Immature natural killer cell (primary cell): ENCODE results near the gene YWHAG. TPM values are rescaled to one million over a fixed set of nuclear protein-coding genes. Genes with fewer than 3 reads are reported as not detected.
"Not testable (repeated sequence)": the region's sequence is repeated elsewhere in the genome, so short reads cannot be mapped to it uniquely, and the experiment has no call there.

Source experiments
- DNase-seq, 3 donors: peaks; one replicate each; pipeline ENCODE4 v3.0.0; 2022; ENCODE audit warnings: mixed read lengths in 1 of 3
- H3K27ac Mint-ChIP-seq, 6 donors: one replicate each; pipeline ENCODE4 v1.8.0; 2020; ENCODE audit warnings: mixed read lengths in 6 of 6, mild to moderate bottlenecking in 5 of 6, inconsistent platforms in 4 of 6, moderate library complexity in 3 of 6
- H3K27me3 Mint-ChIP-seq, 3 donors: one replicate each; pipeline ENCODE4 v1.8.0; 2020 to 2021; ENCODE audit warnings: low read depth in 3 of 3, mild to moderate bottlenecking in 3 of 3, mixed read lengths in 3 of 3, moderate library complexity in 3 of 3, inconsistent platforms in 1 of 3
- H3K36me3 Mint-ChIP-seq, 3 donors: one replicate each; pipeline ENCODE4 v1.8.0; 2020; ENCODE audit warnings: mixed read lengths in 3 of 3, inconsistent platforms in 2 of 3, mild to moderate bottlenecking in 2 of 3
- H3K4me1 Mint-ChIP-seq, 2 donors: one replicate each; pipeline ENCODE4 v1.8.0; 2020; ENCODE audit warnings: inconsistent platforms in 2 of 2, mild to moderate bottlenecking in 2 of 2, mixed read lengths in 2 of 2, moderate library complexity in 1 of 2
- H3K4me3 Mint-ChIP-seq, 5 donors: one replicate each; pipeline ENCODE4 v1.8.0; 2020; ENCODE audit warnings: mild to moderate bottlenecking in 5 of 5, mixed read lengths in 5 of 5, inconsistent platforms in 3 of 5, moderate library complexity in 3 of 5
- H3K9me3 Mint-ChIP-seq, 6 donors: one replicate each; pipeline ENCODE4 v1.8.0; 2020; ENCODE audit warnings: mild to moderate bottlenecking in 6 of 6, mixed read lengths in 6 of 6, inconsistent platforms in 4 of 6, moderate library complexity in 3 of 6
- polyA plus RNA-seq, 3 donors: library from polyadenylated mRNA; unstranded; fragments of 300-500 nt; fragmentation: Illumina TruSeq; gene quantifications; one replicate each; pipeline ENCODE4 v1.2.3, GENCODE V29; 2021

The YWHAG gene
- polyA plus RNA-seq, 3 donors from 2014 or later, result 1.1 to 3.2 (median 1.4) TPM

DNA sequence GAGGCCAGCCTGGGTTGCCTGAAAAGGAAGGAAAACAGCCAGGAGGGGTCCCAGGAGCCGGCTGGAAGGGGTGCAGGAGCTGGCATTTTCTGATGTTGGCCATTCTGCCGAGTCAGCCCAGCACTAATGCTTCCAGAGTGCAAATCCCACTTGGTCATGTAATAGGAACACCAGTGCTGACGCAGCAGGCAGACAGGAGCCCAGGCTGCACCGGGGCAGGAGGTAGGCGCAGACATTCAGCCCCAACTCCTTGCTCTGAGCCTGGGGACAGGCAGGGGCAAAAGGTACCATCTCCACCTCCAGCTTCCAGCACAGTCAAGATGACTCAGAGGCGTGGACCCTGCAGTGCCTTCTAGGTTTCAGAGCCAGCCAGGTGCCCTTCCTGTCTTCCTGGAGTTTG lies 10.2 kb upstream of the YWHAG start:
- no peak for DNase-seq
- H3K4me3 Mint-ChIP-seq, result no peak overlapping the region
- H3K36me3 Mint-ChIP-seq, result no peaks in the 10 kb centered on the region
- H3K4me1 Mint-ChIP-seq, result peaks cover 0 to 1% of the 10 kb centered on the region in 2 donors
- peaks cover 0 to 18% (median 6%) of the 10 kb centered on the region in 3 donors for H3K27me3 Mint-ChIP-seq
- H3K27ac Mint-ChIP-seq, result no peak overlapping the region
- H3K9me3 Mint-ChIP-seq, result no peaks in the 10 kb centered on the region

DNA sequence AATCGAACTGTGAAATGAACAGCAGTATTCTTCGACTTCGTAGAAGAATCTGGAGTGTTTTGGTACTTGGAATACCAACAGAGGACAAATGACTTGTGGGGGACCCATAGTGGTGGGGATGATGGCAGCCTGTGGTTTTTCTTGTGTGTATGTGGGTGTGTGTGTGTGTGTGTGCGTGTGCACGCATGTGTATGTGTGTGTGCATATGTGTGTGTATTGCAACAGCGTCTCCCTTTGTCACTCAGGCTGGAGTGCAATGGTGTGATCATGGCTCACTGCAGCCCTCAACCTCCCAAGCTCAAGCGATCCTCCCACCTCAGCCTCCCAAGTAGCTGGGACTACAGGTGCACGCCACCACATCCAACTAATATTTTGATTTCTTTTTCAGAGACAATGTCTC lies 9.4 kb upstream of the YWHAG start:
- H3K9me3 Mint-ChIP-seq, result no peaks in the 10 kb centered on the region
- H3K4me3 Mint-ChIP-seq, result no peak overlapping the region
- H3K27ac Mint-ChIP-seq, result peak overlapping the region in 1 of 6 donors; percentile 33
- peaks cover 0 to 1% of the 10 kb centered on the region in 2 donors for H3K4me1 Mint-ChIP-seq
- peaks cover 0 to 18% (median 3%) of the 10 kb centered on the region in 3 donors for H3K27me3 Mint-ChIP-seq
- no peaks in the 10 kb centered on the region for H3K36me3 Mint-ChIP-seq
- DNase-seq, result no peak

DNA sequence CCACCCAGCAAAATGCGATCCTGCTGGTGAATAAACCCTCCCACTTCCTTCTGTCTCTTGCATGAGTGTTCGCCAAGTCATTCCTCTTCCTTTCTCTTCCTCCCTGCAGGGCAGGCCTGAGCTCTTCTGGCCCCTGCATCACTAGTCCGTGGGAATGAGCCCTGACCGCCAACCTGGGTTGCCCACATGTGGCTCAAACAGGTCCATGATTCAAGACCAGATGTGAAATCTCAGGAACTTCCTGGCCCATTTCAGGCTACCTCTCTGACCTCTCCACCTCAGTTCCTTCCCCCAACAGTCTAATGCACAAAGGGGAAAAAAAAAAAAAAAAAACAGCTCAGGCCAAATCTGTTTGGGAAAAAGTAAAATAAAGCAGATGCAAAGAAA lies 5.4 kb upstream of the YWHAG start:
- H3K4me3 Mint-ChIP-seq, result no peak overlapping the region
- H3K27me3 Mint-ChIP-seq, result peaks cover 2 to 9% (median 2%) of the 10 kb centered on the region in 3 donors
- H3K9me3 Mint-ChIP-seq, result no peaks in the 10 kb centered on the region
- H3K36me3 Mint-ChIP-seq, result no peaks in the 10 kb centered on the region
- no peak for DNase-seq
- H3K27ac Mint-ChIP-seq, result no peak overlapping the region
- H3K4me1 Mint-ChIP-seq, result peaks cover 0 to 4% of the 10 kb centered on the region in 2 donors

DNA sequence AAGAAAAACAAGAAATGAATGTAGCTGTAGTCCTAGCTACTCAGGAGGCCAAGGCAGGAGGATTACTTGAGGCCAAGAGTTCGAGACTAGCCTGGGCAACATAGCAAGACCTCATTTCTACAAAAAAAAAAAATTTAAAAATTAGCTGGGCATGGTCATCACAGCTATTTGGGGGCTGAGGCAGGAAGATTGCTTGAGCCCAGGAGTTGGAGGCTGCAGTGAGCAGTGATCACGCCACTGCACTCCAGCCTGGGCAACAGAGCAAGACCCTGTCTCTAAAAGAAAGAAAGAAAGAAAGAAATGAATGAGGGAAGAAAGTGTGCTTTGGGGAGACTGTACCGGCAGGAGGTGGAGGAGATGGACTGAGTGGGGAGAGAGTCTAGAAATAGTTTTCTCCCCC lies 5.0 kb upstream of the YWHAG start:
- H3K27me3 Mint-ChIP-seq, result peaks cover 5 to 11% (median 6%) of the 10 kb centered on the region in 3 donors
- not testable (repeated sequence) for H3K27ac Mint-ChIP-seq, DNase-seq, H3K9me3 Mint-ChIP-seq, H3K36me3 Mint-ChIP-seq, H3K4me3 Mint-ChIP-seq, H3K4me1 Mint-ChIP-seq

DNA sequence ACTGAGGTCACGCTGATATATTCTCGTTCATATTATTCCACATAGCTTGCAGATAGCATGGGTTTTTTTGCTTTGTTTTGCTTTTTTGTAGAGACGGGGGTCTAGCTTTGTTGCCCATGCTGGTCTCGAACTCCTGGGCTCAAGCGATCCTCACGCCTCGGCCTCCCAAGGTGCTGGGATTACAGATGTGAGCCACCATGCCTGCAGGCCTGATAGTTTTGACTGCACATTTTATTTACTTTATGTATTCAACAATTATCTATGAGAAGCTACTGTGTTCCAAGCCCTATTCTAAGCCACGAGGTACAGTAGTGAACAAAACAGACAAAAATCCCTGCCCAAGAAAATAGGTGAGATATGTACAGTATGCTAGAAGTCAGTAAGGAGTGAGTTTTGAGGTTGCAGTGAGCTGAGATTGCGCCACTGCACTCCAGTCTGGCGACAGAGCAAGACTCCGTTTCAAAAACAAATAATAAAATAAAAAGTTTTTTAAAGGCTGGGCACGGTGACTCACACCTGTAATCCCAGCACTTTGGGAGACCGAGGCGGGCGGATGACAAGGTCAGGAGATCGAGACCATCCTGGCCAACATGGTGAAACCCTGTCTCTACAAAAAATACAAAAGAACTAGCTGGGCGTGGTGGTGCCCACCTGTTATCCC lies 1.3 kb upstream of the YWHAG start:
- Mint-ChIP-seq H3K4me1 (peaks cover 30% of the 10 kb centered on the region in 2 donors), H3K27me3 (peaks cover 7 to 13% (median 10%) of the 10 kb centered on the region in 3 donors), H3K4me3 (peak overlapping the region; percentile 84 to 96 (median 88)), H3K36me3 (peaks cover 3 to 4% (median 3%) of the 10 kb centered on the region in 3 donors), H3K27ac (peak overlapping the region in 5 of 6 donors; percentile 81 to 98 (median 93)), H3K9me3 (no peaks in the 10 kb centered on the region)
- DNase-seq, result no peak

DNA sequence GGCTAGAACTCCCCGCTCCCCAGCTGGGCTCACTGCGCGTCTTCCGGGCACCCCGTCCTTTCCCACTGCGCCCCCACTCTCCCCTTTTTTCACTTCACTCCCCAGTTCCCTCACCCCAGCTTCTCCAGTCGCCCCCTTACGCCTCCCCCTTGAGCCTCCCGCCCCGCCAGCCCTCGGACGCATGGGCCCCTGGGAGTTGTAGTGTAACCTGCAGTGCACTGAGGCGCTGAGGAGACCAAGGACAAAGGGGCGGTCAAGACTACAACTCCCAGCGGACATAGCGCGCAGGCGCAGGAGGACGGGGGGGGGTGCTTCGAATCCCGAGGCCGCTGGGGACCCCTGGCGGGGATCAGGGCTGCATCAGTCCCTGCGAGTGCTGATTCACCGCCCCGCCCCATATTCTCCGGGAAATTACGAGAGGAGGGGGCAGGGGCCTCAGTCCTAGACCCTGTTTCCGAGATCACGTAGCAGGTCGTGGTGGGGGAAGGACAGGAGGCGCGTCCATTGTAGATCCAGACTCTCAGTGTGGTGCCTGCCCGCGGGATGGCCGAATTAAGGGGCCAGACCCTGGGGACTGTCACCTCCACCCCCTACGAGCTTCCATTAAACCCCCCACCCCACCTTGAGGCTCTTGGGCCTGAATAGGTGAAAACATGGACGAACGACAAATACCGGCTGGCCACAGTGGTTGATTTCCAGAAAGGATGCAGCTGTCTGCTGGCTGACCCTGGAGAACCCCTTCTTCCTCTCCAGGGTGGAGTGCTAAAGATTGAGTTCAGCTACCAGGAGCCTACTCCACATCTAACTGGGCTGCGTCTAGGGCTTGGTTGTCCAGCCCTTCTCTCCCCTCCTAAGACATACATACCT lies 553 bp upstream of the YWHAG start:
- Mint-ChIP-seq H3K27ac (peak overlapping the region; percentile 83 to 98 (median 94)), H3K4me1 (peaks cover 32 to 37% of the 10 kb centered on the region in 2 donors), H3K4me3 (peak overlapping the region; percentile 84 to 96 (median 88)), H3K36me3 (peaks cover 3 to 5% (median 4%) of the 10 kb centered on the region in 3 donors), H3K9me3 (no peaks in the 10 kb centered on the region), H3K27me3 (peaks cover 5 to 13% (median 10%) of the 10 kb centered on the region in 3 donors)
- DNase-seq, result peak; percentile 97 to 98 (median 97)

DNA sequence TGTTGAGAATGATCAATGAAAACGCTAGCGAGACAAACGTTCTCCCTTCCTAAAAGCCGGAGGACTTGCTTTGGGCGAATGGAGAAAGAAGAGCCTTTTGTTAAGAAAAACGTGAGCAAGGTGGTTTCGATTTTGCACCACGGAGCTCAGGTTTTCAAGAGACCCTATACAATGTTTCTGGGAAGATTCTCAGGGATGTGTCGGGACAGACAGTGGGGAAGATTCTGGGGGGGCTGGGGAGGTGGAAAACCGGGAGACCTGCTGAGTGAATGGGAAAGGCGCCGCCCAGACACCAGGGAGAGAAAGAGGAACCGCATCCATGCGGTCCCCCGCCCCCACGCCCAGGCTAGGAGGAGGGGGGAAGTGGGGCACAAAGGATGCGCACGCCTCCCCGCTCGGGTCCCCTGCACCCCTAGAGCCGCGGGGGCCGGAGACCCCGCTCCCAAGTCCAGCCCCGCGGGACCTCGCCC lies 745 bp downstream of the YWHAG start:
- no peaks in the 10 kb centered on the region for H3K9me3 Mint-ChIP-seq
- H3K4me1 Mint-ChIP-seq, result peaks cover 32 to 37% of the 10 kb centered on the region in 2 donors
- H3K27ac Mint-ChIP-seq, result peak overlapping the region; percentile 90 to 98 (median 94)
- H3K27me3 Mint-ChIP-seq, result peaks cover 5 to 13% (median 10%) of the 10 kb centered on the region in 3 donors
- peak overlapping the region; percentile 92 to 99 (median 97) for H3K4me3 Mint-ChIP-seq
- DNase-seq, result peak in 2 of 3 donors; percentile 26 to 28
- H3K36me3 Mint-ChIP-seq, result peaks cover 3 to 5% (median 4%) of the 10 kb centered on the region in 3 donors

DNA sequence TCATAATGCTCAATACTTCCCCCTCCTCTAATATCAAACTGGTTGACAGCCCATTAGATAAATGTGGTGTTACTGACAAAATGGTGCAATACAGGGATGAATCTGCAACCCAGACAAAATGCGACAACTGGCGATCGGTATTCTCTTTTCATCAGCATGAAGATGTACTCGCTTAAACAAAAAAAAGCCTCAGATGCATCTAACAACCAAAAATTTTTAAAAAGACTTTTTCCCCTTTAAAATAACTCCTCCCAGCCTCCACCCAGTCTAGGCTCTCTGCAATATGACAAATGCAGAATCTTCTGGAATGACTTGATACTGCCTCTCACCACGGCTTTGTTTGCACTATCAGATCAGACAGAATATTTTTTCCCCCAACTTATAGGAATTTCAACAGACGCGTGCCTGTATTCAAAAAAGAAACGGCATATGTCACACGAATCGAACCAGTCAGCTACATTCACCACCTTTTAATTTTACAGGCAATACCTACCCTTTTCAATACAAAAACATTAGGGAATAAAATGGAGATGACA lies 1.2 kb downstream of the YWHAG start:
- Mint-ChIP-seq H3K9me3 (no peaks in the 10 kb centered on the region), H3K4me1 (peaks cover 35 to 37% of the 10 kb centered on the region in 2 donors), H3K4me3 (peak overlapping the region; percentile 92 to 99 (median 97)), H3K27ac (peak overlapping the region; percentile 90 to 98 (median 94)), H3K36me3 (peaks cover 3 to 5% (median 4%) of the 10 kb centered on the region in 3 donors), H3K27me3 (peaks cover 5 to 13% (median 10%) of the 10 kb centered on the region in 3 donors)
- DNase-seq, result no peak

DNA sequence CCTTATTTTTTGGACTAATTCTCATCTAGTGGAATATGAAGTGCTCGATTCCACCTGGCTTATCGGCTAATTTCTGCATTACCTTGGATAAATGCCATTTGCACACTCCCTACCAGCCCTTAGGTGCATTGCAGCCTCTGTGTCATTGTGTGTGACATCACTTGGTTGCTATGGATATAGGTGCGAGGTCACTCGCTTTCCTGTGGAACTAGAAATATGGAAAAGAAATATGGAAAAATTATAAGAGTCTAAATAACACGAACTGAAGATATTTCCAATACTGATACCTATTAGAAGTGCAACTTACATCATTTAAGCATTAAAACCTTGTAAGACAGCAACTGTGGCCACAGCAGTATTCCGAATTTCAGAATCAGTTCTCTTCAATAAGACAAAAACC lies 2.0 kb downstream of the YWHAG start:
- H3K27me3 Mint-ChIP-seq, result peaks cover 5 to 13% (median 10%) of the 10 kb centered on the region in 3 donors
- H3K9me3 Mint-ChIP-seq, result no peaks in the 10 kb centered on the region
- DNase-seq, result no peak
- H3K27ac Mint-ChIP-seq, result peak overlapping the region in 1 of 6 donors; percentile 62
- H3K4me1 Mint-ChIP-seq, result peaks cover 39 to 43% of the 10 kb centered on the region in 2 donors
- peaks cover 3 to 5% (median 4%) of the 10 kb centered on the region in 3 donors for H3K36me3 Mint-ChIP-seq
- H3K4me3 Mint-ChIP-seq, result peak overlapping the region; percentile 35 to 99 (median 94)

DNA sequence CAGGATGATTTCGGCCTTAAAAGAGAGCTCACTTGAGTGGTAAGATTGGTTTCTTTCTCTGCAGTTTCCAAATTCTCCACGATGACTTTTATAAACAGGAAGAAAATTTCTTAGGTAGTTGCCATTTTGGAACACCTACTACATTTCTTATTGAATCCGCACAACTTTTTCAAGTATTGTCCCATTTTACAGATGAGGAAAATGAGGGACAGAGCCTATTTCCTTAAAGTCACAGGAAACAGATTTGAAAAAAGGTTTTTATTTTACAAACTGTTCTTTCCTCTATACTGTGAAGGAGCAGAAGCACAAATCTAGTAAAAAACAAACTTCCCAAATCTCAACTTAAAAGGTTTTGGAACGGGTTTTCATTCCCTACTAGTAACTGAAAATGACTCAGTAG lies 2.7 kb downstream of the YWHAG start:
- Mint-ChIP-seq H3K4me1 (peaks cover 45 to 50% of the 10 kb centered on the region in 2 donors), H3K27ac (peak overlapping the region in 1 of 6 donors; percentile 20), H3K9me3 (no peaks in the 10 kb centered on the region), H3K36me3 (peaks cover 3 to 5% (median 4%) of the 10 kb centered on the region in 3 donors), H3K27me3 (peaks cover 5 to 13% (median 10%) of the 10 kb centered on the region in 3 donors), H3K4me3 (peak overlapping the region in 2 of 5 donors; percentile 14 to 17)
- no peak for DNase-seq

DNA sequence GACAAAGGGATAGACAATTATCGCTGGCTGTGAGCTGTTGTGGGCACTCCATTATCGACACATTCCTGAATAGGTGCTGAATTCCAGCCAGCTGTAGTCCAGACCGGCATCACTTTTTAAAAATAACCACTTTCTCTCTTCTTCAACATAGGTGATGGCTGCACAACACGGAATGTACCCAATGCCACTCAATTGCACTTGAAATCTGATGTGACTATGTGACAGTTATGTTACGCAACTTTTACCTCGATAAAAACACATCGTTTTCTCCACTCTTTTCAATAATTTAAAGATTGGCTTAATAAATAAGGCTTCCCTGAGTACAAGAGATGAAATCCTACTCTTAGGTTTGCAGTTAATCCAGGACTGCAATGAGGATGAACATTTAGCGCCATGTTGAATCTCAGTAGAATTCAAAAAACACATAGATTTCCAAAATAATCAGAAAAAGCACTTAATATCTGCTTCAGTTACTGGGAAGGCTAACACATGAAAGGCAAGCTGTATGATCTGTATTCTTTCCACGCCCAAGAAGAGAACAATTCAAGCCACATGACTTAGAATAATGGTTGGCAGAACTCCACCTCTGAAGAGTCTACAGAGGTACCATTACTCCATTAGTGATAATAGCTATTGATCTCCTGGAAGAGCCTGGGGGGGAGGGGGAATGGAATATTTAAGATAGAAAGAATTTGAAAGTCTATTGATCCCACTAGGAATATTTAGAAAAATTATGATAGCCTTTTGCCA lies 3.6 kb downstream of the YWHAG start:
- DNase-seq, result no peak
- no peak overlapping the region for H3K4me3 Mint-ChIP-seq

DNA sequence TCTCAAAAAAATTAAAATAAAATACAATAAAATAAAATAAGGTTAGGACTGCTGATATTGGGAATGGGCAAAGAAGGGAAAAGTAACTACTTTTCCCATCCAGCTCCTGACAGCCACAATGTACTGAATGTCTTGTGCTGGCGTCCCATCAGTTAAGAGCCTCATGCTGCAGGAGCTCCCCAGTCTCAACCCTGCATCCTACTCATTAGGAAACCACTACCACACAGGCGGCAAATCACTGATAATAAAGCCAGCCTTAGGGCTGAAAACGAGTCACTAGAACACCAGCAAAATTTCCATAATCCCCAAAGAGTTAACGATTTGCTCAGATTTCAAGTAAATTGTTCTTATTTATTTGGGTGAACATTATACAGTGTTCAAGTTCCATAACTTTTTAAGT lies 4.3 kb downstream of the YWHAG start:
- peaks cover 5 to 13% (median 10%) of the 10 kb centered on the region in 3 donors for H3K27me3 Mint-ChIP-seq
- H3K4me3 Mint-ChIP-seq, result no peak overlapping the region
- no peak for DNase-seq
- peaks cover 49 to 58% of the 10 kb centered on the region in 2 donors for H3K4me1 Mint-ChIP-seq
- H3K27ac Mint-ChIP-seq, result no peak overlapping the region
- peaks cover 3 to 6% (median 4%) of the 10 kb centered on the region in 3 donors for H3K36me3 Mint-ChIP-seq
- H3K9me3 Mint-ChIP-seq, result no peaks in the 10 kb centered on the region

More for the DNA sequence above, 3.6 kb downstream of the YWHAG start:
- peaks cover 3 to 5% (median 4%) of the 10 kb centered on the region in 3 donors for H3K36me3 Mint-ChIP-seq
- peaks cover 5 to 13% (median 10%) of the 10 kb centered on the region in 3 donors for H3K27me3 Mint-ChIP-seq
- no peaks in the 10 kb centered on the region for H3K9me3 Mint-ChIP-seq
- no peak overlapping the region for H3K27ac Mint-ChIP-seq
- H3K4me1 Mint-ChIP-seq, result peaks cover 48 to 55% of the 10 kb centered on the region in 2 donors

DNA sequence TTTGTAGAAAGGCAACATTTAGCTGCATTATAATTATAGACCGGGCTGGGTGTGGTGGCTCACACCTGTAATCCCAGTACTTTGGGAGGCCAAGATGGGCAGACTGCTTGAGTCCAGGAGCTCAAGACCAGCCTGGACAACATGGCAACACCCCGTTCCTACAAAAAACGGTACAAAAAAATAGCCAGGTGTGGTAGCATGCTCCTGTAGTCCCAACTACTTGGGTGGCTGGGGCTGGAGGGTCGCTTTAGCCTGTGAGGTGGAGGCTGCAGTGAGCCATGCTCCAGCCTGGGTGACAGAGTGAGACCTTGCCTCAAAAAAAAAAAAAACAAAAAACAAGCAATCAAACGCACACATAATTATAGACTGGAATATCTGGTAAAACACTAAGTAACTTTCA lies 5.0 kb downstream of the YWHAG start:
- Mint-ChIP-seq H3K27ac (no peak overlapping the region), H3K4me1 (peaks cover 52 to 64% of the 10 kb centered on the region in 2 donors), H3K4me3 (no peak overlapping the region), H3K27me3 (peaks cover 2 to 8% (median 4%) of the 10 kb centered on the region in 3 donors), H3K36me3 (peaks cover 4 to 9% (median 6%) of the 10 kb centered on the region in 3 donors), H3K9me3 (no peaks in the 10 kb centered on the region)
- DNase-seq, result no peak
